NCI-H2227 (cell line): ENCODE data around the gene TMEM140.
"Not testable (repeated sequence)": the region's sequence is repeated elsewhere in the genome, so short reads cannot be mapped to it uniquely, and the experiment has no call there.

Experiments used
- DNase-seq: peaks from one replicate; lab custom pipeline; 2025; ENCODE audit not compliant: unreplicated experiment; lab: John Stamatoyannopoulos, UW

TMEM140 gene

DNA sequence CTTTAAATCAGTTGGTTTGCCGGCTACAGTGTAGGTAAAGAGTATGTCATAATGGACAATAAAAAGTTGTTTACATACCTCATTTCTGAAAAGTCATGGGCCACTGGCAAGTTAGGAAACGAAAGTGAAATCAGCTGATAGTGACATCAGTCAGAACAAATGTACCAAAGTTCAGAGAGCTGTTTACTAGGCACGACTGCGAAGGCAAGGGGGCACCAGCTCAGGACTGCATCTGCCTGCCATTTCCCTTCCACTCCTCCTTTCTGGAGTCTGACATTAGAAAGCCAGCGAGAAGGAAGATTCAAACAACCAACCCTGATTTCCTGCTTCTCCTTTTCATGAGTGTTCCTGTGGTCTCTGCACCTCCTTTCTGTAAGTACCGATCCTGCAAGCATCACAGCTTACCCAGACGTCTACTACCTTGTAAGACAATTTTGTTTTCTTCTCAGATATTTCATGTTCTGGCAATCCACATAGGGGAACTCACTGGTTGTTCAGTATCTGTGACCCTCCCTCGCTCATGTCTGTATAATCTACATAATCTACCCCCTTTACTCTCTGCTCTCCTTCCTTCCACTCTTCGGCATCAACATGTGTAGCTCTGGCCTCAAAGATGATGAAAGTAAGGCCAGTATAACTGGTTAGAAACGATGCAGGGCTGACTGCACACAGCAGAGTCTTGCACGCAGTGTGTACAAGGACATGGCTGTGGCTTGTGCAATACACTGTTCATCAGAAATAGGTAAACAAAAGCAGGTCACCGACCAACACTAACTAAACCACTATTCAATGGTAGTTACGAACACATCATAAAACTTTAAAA is at the start of gene TMEM140:
Gene TMEM140, plus strand, starts transcription at position 174 of the 823 bp plus-strand sequence. CDS start 16,370 bp downstream, outside the sequence.
- no peak for DNase-seq

GRCh38 chr7:135098391-135098790 is 49.5 kb upstream of the TMEM140 start:
- no peak for DNase-seq

GRCh38 chr7:135100856-135101255 is 47.0 kb upstream of the TMEM140 start:
- DNase-seq = no peak

- DNase-seq = no peak
Observed at GRCh38 chr7:135102372-135102771, 45.5 kb upstream of the TMEM140 start.

DNA sequence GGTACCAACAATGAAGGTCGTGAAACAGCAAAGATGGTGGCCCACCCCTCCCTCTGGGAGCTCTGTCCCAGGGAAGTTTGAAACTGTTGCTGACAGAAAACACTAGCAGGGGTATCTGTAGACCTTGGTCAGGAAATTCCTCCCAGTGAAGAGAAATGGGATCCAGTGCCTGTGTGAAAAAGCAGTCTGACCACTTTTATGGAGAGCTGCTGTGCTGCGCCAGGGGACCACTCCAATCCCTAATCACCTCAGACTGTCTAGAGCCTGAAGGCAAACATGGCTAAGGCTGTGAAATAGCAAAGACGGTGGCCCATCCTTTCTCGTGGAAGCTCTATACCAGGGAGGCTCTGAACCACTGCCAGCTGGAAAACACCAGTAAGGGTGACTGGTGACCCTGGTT is 38.3 kb upstream of the TMEM140 start:
- DNase-seq = no peak

DNA sequence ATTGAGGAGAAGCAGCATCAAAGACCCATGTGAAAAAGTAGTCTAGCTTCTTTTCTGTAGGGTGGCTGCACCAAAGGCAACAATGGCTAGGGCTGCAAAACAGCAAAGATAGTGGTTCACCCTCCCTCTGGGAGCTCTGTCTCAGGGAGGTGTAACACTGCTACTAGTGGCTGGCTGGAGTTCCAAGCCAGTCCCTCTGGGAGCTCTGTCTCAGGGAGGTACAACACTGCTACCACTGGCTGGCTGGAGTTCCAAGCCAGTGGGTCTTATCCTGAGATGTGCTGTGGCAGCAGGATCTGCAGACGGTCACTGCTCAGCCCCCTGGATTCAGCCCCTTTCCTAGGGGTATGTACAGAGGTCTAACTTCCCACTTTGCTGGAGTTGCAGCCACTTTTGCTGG is 37.9 kb upstream of the TMEM140 start:
- no peak for DNase-seq

DNA sequence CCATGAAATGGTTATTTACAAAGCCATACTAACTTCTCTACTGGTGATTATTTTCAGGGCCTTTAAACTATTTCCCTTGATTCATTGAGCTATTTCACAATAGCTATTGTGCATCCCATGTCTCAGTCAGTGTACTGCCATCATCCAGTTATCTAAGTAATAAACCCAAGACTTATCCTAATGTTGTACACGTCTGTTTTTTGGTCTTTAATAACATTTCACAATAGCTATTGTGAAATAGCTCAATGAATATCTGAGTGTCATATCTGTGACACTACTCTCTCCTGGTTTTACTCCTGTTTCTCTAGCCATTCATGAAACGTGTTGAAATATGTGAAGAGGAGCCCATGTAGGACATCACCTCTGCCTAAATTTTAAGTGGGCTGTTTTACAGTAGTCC is 36.5 kb upstream of the TMEM140 start:
- DNase-seq = no peak

GRCh38 chr7:135114622-135115021 is 33.2 kb upstream of the TMEM140 start:
- no peak for DNase-seq

GRCh38 chr7:135117096-135117495 is 30.8 kb upstream of the TMEM140 start:
- no peak for DNase-seq

DNA sequence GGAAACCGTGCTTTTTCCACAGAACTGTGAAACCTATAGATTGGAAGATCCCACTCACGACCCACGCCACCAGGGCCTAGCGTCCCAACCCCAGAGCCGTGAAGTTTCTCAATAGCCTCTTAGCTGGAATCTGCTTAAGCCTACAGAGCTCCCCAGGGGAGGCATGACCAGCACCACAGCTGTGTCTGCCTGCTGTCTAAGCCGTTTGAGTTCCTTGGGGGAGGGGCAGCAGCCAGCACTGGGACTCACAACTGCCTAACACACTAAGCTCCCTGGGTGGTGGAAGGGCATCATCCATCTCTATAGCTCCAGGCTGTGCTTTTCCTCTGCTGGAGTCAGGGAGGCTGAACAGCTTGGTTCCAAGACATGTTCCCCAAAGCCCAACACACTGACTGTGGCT is 26.0 kb upstream of the TMEM140 start:
- DNase-seq = no peak

DNA sequence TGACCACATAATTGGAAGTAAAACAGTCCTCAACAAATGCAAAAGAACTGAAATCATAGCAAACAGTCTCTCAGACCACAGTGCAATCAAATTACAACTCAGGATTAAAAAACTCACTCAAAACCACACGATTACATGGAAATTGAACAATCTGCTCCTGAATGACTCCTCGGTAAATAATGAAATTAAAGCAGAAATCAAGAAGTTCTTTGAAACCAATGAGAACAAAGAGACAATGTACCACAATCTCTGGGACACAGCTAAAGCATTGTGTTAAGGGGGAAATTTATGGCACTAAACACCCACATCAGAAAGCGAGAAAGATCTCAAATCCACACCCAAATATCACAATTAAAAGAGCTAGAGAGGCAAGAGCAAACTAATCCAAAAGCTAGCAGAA is 23.2 kb upstream of the TMEM140 start:
- DNase-seq = not testable (repeated sequence)

- no peak for DNase-seq
Observed at GRCh38 chr7:135128931-135129330, 18.9 kb upstream of the TMEM140 start.

DNA sequence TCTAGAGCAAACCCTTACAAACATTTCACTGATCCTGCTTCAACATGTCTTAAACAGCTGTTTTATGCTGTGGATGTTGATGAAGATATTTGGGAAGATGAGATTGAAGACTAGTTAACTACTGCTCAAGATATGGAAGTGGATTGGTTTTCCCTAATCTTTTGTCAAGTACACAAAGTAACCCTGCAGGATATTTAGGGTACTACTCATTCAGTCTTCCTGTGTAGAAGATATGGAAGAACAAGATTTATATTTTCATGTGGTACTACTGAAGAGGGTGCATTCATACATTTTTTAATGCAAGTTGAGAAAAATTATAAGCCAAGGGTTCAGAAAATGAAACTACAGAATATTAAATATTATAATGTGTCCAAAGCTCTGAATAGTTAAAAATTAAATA is 18.3 kb upstream of the TMEM140 start:
- DNase-seq = no peak

- DNase-seq = no peak
Observed at GRCh38 chr7:135143885-135144668, 3.8 kb upstream of the TMEM140 start.

DNA sequence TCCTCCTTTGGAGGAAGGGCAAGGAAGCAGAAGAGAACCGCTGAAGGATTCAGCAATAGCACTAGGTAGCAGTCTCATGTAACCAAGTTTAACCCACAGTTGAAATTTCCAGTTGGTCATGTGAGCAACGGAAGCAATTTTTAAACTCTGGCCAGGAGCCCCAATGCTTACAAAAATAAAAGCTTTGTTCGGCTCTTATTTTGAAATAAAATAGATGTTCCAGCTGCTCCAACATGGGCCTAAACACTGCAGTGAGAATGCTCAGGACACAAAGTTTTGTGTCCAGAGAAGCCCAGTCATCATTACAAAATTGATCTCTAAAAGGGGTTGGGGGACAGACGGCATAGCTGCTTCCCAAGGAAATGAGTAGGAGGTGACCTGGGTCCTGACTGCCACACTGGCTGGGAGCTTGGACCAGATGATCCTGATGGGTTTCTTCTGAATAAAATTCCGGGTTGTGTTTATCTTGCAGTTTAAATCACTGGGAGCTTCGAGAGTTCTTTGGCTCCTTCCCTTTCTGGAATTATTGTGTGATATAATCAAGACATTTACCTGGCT is 452 bp upstream of the TMEM140 start:
- no peak for DNase-seq

- DNase-seq = no peak
Observed at GRCh38 chr7:135150072-135150782, 2.4 kb downstream of the TMEM140 start.

- DNase-seq = no peak
Observed at GRCh38 chr7:135151132-135151531, 3.3 kb downstream of the TMEM140 start.

DNA sequence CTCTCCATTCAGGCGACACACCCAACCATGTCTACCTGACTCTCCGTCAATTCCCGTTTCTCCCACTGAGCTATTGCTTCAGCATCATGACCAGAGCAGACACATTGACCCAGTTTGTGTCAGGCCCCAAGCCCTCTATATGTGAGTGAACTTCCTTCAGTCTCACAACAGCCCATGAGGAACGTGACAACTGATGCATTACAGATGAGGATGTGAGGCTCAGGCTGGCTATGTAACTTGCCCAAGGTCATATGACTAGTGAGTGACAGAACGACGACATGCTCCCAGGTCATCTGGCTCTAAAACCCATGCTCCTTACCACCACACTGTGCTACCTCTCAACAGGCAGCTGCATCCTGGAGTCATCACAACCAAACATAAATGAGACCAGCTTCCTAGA is 3.7 kb downstream of the TMEM140 start:
- no peak for DNase-seq

DNA sequence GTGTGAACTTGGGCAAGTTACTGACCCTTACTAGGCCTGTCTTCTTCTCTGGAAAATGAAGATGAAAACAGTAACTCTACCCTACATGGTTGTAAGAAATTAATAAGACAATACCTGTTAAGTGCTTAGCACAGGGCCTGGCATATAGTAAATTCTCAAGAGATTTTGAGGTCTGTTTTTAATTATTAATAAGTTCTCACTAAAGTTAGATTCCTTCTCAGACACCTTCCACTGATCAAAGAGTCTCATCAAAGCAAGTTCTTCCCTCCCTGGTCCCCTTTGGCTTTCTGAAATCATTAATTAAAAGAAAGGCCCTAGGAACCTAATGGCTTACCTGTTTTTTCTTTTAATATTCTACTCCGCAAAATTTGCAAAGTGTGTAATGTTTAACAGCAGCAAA is 4.6 kb downstream of the TMEM140 start:
- DNase-seq = no peak

DNA sequence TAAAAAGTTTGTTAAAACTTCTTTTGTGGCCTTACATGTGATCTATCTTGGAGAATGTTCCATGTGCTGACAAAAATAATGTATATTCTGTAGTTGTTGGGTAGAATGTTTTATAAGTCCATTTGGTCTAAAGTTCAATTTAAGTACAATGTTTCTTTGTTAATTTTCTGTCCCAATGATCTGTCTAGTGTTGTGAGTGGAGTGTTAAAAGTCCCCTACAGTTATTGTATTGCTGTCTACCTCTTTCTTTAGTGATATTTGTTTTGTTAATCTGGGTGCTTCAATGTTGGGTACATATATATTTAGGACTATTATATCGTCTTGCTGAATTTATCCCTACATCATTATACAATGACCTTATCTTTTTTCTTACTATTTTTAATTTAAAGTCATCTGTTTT is 6.9 kb downstream of the TMEM140 start:
- no peak for DNase-seq

- DNase-seq = no peak
Observed at GRCh38 chr7:135156290-135156689, 8.4 kb downstream of the TMEM140 start.
